ENCODE measurements around the gene ZBTB16. TPM values are rescaled to one million over a fixed set of nuclear protein-coding genes. Genes with fewer than 3 reads are reported as not detected.

Gene ZBTB16
- total RNA-seq, 3 donors from 2014 or later (not counting 1 experiment from before 2014, with no cell fraction given), result 104 to 224 (median 156) TPM

DNA sequence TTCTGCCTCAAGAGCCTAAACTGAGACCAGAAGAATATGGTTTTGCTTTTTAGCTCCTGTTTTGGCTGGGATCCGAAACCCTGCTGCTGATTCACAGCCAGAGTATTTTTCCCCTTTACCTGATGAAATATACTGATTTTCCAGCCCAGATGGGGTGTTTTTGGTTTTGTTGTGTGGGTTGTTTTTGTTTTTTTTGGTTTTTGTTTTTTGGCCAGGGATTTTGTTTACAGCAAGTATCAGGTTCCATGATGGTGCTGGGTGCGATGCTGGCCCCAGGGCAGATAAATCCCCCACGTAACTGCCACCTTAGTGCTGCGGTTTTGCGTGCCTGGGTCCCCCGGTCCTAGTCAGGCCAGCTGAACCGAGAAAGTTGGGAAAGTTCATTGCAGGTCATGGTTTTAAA is 103.7 kb downstream of the ZBTB16 start:
- Histone ChIP-seq H3K9me3 (ENCODE audit: control insufficient read depth, insufficient read depth, low read length) (no peaks in the 10 kb centered on the region), H3K27me3 (ENCODE audit: control insufficient read depth, insufficient read depth, low read length) (no peaks in the 10 kb centered on the region), H3K36me3 (ENCODE audit: control insufficient read depth, insufficient read depth, low read length) (peaks cover 3% of the 10 kb centered on the region), H3K27ac (ENCODE audit: low read length) (no peak overlapping the region), H3K4me3 (ENCODE audit: low read length) (no peak overlapping the region), H3K4me1 (ENCODE audit: control insufficient read depth, insufficient read depth, low read length) (peaks cover 95% of the 10 kb centered on the region)
- H3K27ac Mint-ChIP-seq, result peak overlapping the region; percentile 75 to 85
- peaks cover 97 to 98% of the 10 kb centered on the region in 2 donors for H3K4me1 Mint-ChIP-seq
- no peak for DNase-seq
- H3K36me3 Mint-ChIP-seq, result no peaks in the 10 kb centered on the region
- TF ChIP-seq, protein P1, sequence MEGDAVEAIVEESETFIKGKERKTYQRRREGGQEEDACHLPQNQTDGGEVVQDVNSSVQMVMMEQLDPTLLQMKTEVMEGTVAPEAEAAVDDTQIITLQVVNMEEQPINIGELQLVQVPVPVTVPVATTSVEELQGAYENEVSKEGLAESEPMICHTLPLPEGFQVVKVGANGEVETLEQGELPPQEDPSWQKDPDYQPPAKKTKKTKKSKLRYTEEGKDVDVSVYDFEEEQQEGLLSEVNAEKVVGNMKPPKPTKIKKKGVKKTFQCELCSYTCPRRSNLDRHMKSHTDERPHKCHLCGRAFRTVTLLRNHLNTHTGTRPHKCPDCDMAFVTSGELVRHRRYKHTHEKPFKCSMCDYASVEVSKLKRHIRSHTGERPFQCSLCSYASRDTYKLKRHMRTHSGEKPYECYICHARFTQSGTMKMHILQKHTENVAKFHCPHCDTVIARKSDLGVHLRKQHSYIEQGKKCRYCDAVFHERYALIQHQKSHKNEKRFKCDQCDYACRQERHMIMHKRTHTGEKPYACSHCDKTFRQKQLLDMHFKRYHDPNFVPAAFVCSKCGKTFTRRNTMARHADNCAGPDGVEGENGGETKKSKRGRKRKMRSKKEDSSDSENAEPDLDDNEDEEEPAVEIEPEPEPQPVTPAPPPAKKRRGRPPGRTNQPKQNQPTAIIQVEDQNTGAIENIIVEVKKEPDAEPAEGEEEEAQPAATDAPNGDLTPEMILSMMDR (IDR thresholded peaks at IDR 0.05), result no peak
- H3K9me3 Mint-ChIP-seq, result no peaks in the 10 kb centered on the region
- no peak overlapping the region for H3K4me3 Mint-ChIP-seq
- ATAC-seq, result no peak
- intact Hi-C loops (cut with micrococcal nuclease), result no loop called here
- WGBS (ENCODE audit: insufficient coverage), result 70% methylated on average over 7 of the region's 7 CpGs
- H3K27me3 Mint-ChIP-seq (ENCODE audit: low read depth in 2 of 2), result no peaks in the 10 kb centered on the region

DNA sequence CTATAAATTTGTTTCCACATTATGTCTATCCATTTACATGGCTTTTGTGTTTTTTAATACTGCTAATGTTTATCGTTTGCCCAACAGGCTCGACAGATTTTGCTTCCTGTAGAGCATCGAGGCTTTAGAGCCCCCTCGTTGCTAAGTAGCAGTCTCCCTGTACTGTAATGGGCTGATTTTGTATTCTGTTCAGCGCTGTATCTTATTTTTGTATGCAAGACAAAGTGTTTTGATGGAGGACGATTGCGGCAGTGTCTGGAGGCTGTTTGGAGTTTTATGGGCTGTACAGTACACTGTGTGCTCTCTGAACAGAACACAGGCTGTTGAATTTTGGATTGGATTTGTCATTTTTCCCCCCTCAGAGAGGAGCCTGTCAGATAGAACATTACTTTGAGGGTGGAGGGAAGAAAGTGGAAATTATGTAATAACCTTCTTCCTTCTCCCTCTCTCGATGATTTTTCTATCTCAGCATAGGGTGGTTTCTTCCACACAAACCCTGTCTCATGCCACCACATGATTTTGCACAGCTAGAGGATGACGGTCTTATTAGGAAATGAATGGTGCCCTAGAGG is 104.4 kb downstream of the ZBTB16 start:
- Histone ChIP-seq H3K36me3 (ENCODE audit: control insufficient read depth, insufficient read depth, low read length) (no peaks in the 10 kb centered on the region), H3K4me1 (ENCODE audit: control insufficient read depth, insufficient read depth, low read length) (peaks cover 95% of the 10 kb centered on the region), H3K27me3 (ENCODE audit: control insufficient read depth, insufficient read depth, low read length) (no peaks in the 10 kb centered on the region), H3K27ac (ENCODE audit: low read length) (no peak overlapping the region), H3K9me3 (ENCODE audit: control insufficient read depth, insufficient read depth, low read length) (no peaks in the 10 kb centered on the region), H3K4me3 (ENCODE audit: low read length) (no peak overlapping the region)
- DNase-seq (no peak), ATAC-seq (no peak)
- H3K4me1 Mint-ChIP-seq, result peaks cover 97 to 98% of the 10 kb centered on the region in 2 donors
- no peaks in the 10 kb centered on the region for H3K9me3 Mint-ChIP-seq
- no peaks in the 10 kb centered on the region for H3K27me3 Mint-ChIP-seq (ENCODE audit: low read depth in 2 of 2)
- 69% methylated on average over 7 of the region's 9 CpGs for WGBS (ENCODE audit: insufficient coverage)
- H3K27ac Mint-ChIP-seq, result peak overlapping the region; percentile 75 to 85
- no peaks in the 10 kb centered on the region for H3K36me3 Mint-ChIP-seq
- H3K4me3 Mint-ChIP-seq, result peak overlapping the region; percentile 47
- TF ChIP-seq, protein P1 (IDR thresholded peaks at IDR 0.05), result no peak
- intact Hi-C loops (cut with micrococcal nuclease), result no loop called here

DNA sequence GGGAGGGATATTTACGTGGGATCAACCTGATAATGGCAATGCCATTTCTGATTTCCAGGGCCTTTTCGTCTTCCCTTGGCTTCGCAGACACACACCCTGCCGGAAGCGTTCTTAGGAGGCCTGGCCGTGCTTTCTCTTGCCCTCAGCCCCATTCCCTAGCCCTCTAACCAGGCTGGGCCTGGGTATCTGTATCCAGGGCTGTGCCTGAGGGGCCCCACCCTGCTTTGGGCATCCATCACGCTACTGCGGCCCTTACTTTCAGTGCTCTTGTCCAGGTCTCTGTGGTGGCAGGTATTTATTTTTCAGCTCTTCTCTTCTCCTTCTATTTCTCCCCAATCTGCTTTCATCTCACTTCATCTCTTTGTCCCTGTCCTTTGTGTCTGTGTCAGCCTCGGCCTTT is 105.0 kb downstream of the ZBTB16 start:
- Mint-ChIP-seq H3K4me3 (peak overlapping the region; percentile 18), H3K9me3 (no peaks in the 10 kb centered on the region), H3K36me3 (no peaks in the 10 kb centered on the region), H3K4me1 (peaks cover 97 to 98% of the 10 kb centered on the region in 2 donors), H3K27me3 (ENCODE audit: low read depth in 2 of 2) (no peaks in the 10 kb centered on the region), H3K27ac (peak overlapping the region; percentile 61 to 85)
- no peaks in the 10 kb centered on the region for H3K9me3 ChIP-seq (ENCODE audit: control insufficient read depth, insufficient read depth, low read length)
- TF ChIP-seq, protein P1 (IDR thresholded peaks at IDR 0.05), result no peak
- no peak overlapping the region for H3K27ac ChIP-seq (ENCODE audit: low read length)
- ATAC-seq, result no peak
- intact Hi-C loops (cut with micrococcal nuclease), result no loop called here
- WGBS (ENCODE audit: insufficient coverage), result 83% methylated on average over 9 of the region's 9 CpGs
- no peak overlapping the region for H3K4me3 ChIP-seq (ENCODE audit: low read length)
- H3K4me1 ChIP-seq (ENCODE audit: control insufficient read depth, insufficient read depth, low read length), result peaks cover 95% of the 10 kb centered on the region
- no peak for DNase-seq
- H3K36me3 ChIP-seq (ENCODE audit: control insufficient read depth, insufficient read depth, low read length), result no peaks in the 10 kb centered on the region
- no peaks in the 10 kb centered on the region for H3K27me3 ChIP-seq (ENCODE audit: control insufficient read depth, insufficient read depth, low read length)

Data from natural killer cell (primary cell).